Neuronal stem cell (in vitro differentiated cells): ENCODE measurements around the gene APOLD1.
"Not testable (repeated sequence)": the region's sequence is repeated elsewhere in the genome, so short reads cannot be mapped to it uniquely, and the experiment has no call there.

ENCODE experiments used
- DNase-seq: peaks from one replicate; pipeline ENCODE4 v3.0.0-alpha.2; 2013; ENCODE audit warnings: low spot score
- H2AFZ ChIP-seq: one replicate; pipeline ENCODE4 v1.6.1; 2013; ENCODE audit warnings: mild to moderate bottlenecking, low read length, inconsistent platforms
- H2AK5ac ChIP-seq: 2 replicates; pipeline ENCODE4 v1.6.1; 2013; ENCODE audit warnings: low read depth, mild to moderate bottlenecking, inconsistent platforms, low read length, moderate library complexity, mixed read lengths
- H2BK120ac ChIP-seq: 2 replicates; pipeline ENCODE4 v1.6.1; 2013; ENCODE audit warnings: low read depth, mild to moderate bottlenecking, inconsistent platforms, low read length, moderate library complexity, mixed read lengths
- H2BK12ac ChIP-seq: one replicate; pipeline ENCODE4 v1.6.1; 2013; ENCODE audit warnings: low read length, inconsistent platforms
- H2BK15ac ChIP-seq: 2 replicates; pipeline ENCODE4 v1.6.1; 2013; ENCODE audit warnings: mild to moderate bottlenecking, low read length, inconsistent platforms, mixed read lengths
- H2BK5ac ChIP-seq: one replicate; pipeline ENCODE4 v1.6.1; 2013; ENCODE audit warnings: inconsistent platforms, mild to moderate bottlenecking, low read length, moderate library complexity
- H3K14ac ChIP-seq: one replicate; pipeline ENCODE4 v1.6.1; 2013; ENCODE audit warnings: low read length, inconsistent platforms
- H3K18ac ChIP-seq: 2 replicates; pipeline ENCODE4 v1.6.1; 2013; ENCODE audit warnings: low read length, inconsistent platforms
- H3K23ac ChIP-seq: 2 replicates; pipeline ENCODE4 v1.6.1; 2013; ENCODE audit warnings: low read depth, mild to moderate bottlenecking, mixed read lengths, low read length, inconsistent platforms; ENCODE audit not compliant: poor library complexity
- H3K27ac ChIP-seq: replicated peaks from 3 replicates; pipeline ENCODE4 v1.5.1; 2013; ENCODE audit warnings: low read length, inconsistent platforms
- H3K27me3 ChIP-seq, 3 experiments: 2 replicates each; pipeline ENCODE4 v1.6.1; 2013; ENCODE audit warnings: low read length in 3 of 3, mild to moderate bottlenecking in 2 of 3, inconsistent platforms in 1 of 3, low read depth in 1 of 3, mixed read lengths in 1 of 3, moderate library complexity in 1 of 3; ENCODE audit not compliant: control insufficient read depth in 3 of 3, insufficient read depth in 3 of 3
- H3K36me3 ChIP-seq, 2 donors: replicated peaks in 1 of 2; 2 replicates each; pipeline ENCODE4 v1.6.1; 2013; ENCODE audit warnings: low read length in 2 of 2; ENCODE audit not compliant: control insufficient read depth in 2 of 2, insufficient read depth in 2 of 2
- H3K4ac ChIP-seq: 2 replicates; pipeline ENCODE4 v1.6.1; 2013; ENCODE audit warnings: inconsistent platforms, mild to moderate bottlenecking, low read length, moderate library complexity
- H3K4me1 ChIP-seq, 2 donors: 1 replicate in 1 of 2; 2 replicates in 1 of 2; pipeline ENCODE4 v1.6.1; 2013; ENCODE audit warnings: low read length in 2 of 2, low read depth in 1 of 2; ENCODE audit not compliant: control insufficient read depth in 2 of 2, insufficient read depth in 1 of 2
- H3K4me2 ChIP-seq: one replicate; pipeline ENCODE4 v1.6.1; 2013; ENCODE audit warnings: mild to moderate bottlenecking, low read length, inconsistent platforms; ENCODE audit not compliant: insufficient read depth, poor library complexity, severe bottlenecking
- H3K4me3 ChIP-seq, 2 donors: 2 replicates each; pipeline ENCODE4 v1.5.1; 2013; ENCODE audit warnings: low read length in 2 of 2, mild to moderate bottlenecking in 2 of 2, inconsistent platforms in 1 of 2, moderate library complexity in 1 of 2
- H3K79me1 ChIP-seq: one replicate; pipeline ENCODE4 v1.6.1; 2013; ENCODE audit warnings: low read depth, mild to moderate bottlenecking, inconsistent platforms, low read length, moderate library complexity
- H3K9ac ChIP-seq: one replicate; pipeline ENCODE4 v1.6.1; 2013; ENCODE audit warnings: mild to moderate bottlenecking, low read depth, low read length, inconsistent platforms; ENCODE audit not compliant: poor library complexity
- H3K9me3 ChIP-seq, 2 donors: replicated peaks in 1 of 2; 2 replicates each; pipeline versions ENCODE3 to v1.6.1; 2013; ENCODE audit warnings: low read length in 2 of 2, mild to moderate bottlenecking in 2 of 2, inconsistent platforms in 1 of 2, low read depth in 1 of 2, mixed read lengths in 1 of 2, moderate library complexity in 1 of 2; ENCODE audit not compliant: control insufficient read depth in 2 of 2, insufficient read depth in 1 of 2
- H4K8ac ChIP-seq: one replicate; pipeline ENCODE4 v1.6.1; 2013; ENCODE audit warnings: low read depth, mild to moderate bottlenecking, inconsistent platforms, low read length, moderate library complexity
- H4K91ac ChIP-seq: one replicate; pipeline ENCODE4 v1.6.1; 2013; ENCODE audit warnings: low read length, low read depth, mild to moderate bottlenecking, inconsistent platforms; ENCODE audit not compliant: poor library complexity
- WGBS, 2 donors: extraction: QIAGEN DNeasy Blood & Tissue Kit; methylation state at CpG; one replicate each; pipeline ENCODE4 v1.1.7; 2013; ENCODE audit warnings: missing lambda C conversion rate in 2 of 2, mixed read lengths in 1 of 2; ENCODE audit not compliant: insufficient read length in 2 of 2, insufficient replicate concordance in 1 of 2; ENCODE audit errors: extremely low coverage in 2 of 2; 5-methylcytosine and 5-hydroxymethylcytosine counted together

Gene APOLD1

DNA sequence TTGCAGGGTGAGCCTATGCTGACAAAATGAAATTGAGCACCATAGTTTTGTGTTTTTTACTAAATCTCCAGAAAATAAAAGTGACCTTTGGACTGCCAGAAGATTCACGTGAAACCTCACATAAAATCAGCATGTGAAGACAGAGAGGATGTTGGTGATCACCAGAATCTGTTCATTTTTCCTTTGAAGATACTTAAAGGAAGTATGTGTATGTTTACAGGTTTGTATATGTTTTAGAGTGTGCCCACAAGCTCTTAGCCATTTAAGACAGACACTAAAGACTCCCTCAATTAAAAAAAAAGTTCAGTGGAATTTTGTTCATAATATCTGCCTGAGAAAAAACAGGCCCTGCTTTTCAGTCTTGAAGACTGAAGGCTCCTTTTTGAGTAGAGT, 53.5 kb downstream of the APOLD1 start:
- Histone ChIP-seq H4K8ac (no peak overlapping the region), H2BK120ac (no peak overlapping the region), H2BK15ac (no peak overlapping the region), H3K27ac (no peak overlapping the region), H3K79me1 (no peaks in the 10 kb centered on the region), H4K91ac (no peak overlapping the region), H3K9ac (no peak overlapping the region), H3K4me1 (peaks cover 0 to 5% of the 10 kb centered on the region in 2 donors), H3K4ac (no peak overlapping the region), H2BK5ac (no peak overlapping the region), H3K23ac (no peak overlapping the region), H3K4me3 (no peak overlapping the region), H3K14ac (no peak overlapping the region), H3K18ac (no peak overlapping the region), H3K36me3 (peaks cover 3 to 26% of the 10 kb centered on the region in 2 donors), H2AK5ac (no peak overlapping the region), H3K4me2 (no peak overlapping the region), H3K9me3 (no peaks in the 10 kb centered on the region), H2BK12ac (no peak overlapping the region), H3K27me3 (no peaks in the 10 kb centered on the region), H2AFZ (no peak overlapping the region)
- no peak for DNase-seq
- WGBS, 2 donors = no CpG with 5 or more reads among the region's 1 CpG

- H4K91ac ChIP-seq, H3K4me3 ChIP-seq, H3K9ac ChIP-seq, H3K23ac ChIP-seq, H3K18ac ChIP-seq, H3K4ac ChIP-seq, H2BK12ac ChIP-seq, H3K27me3 ChIP-seq, H3K27ac ChIP-seq, H3K14ac ChIP-seq, H2BK15ac ChIP-seq, H3K4me2 ChIP-seq, H2BK5ac ChIP-seq, H3K9me3 ChIP-seq, H4K8ac ChIP-seq, H2BK120ac ChIP-seq, H2AK5ac ChIP-seq, H3K79me1 ChIP-seq, H3K4me1 ChIP-seq, H2AFZ ChIP-seq, DNase-seq: not testable (repeated sequence)
- H3K36me3 ChIP-seq = peaks cover 3 to 24% of the 10 kb centered on the region in 2 donors
- WGBS, 2 donors = no CpG with 5 or more reads among the region's 10 CpGs
These were observed 54.0 kb downstream of the APOLD1 start for GRCh38 chr12:12839439-12839838.

DNA sequence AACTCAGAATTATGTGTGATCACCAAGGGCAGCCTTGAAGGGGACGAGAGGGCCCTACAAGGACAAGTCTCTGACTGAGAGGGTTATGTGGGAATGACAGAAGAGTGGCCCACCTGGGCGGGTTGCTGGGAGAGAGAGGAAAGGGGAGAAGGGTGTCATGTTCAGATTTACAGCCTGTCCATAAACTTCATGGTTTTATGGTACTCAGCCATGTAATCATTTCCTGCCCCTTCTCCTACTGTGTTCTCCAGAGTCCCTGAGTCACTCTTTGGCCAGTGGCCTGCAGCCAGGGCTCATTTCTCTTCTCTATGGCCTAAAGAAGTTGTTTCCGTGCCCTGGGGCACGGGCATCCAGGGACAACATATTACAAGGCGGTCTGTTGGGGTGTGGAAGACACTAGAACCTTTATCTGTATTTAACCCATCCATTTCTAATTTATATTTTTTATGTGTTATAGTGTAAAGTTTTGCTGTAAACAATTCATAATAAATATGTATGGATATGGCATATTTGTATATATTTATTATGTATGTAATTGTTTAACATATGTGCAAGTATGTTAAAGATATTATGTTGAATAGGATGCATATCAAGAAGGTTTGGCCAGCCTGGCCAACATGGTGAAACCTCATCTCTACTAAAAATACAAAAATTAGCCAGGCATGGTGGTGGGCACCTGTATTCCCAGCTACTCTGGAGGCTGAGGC, 54.6 kb downstream of the APOLD1 start:
- H2BK15ac ChIP-seq = no peak overlapping the region
- no peak overlapping the region for H2BK120ac ChIP-seq
- no peak overlapping the region for H2BK5ac ChIP-seq
- H3K79me1 ChIP-seq = no peaks in the 10 kb centered on the region
- H3K18ac ChIP-seq = no peak overlapping the region
- no peak overlapping the region for H3K4me2 ChIP-seq
- H3K14ac ChIP-seq = no peak overlapping the region
- no peak overlapping the region for H2BK12ac ChIP-seq
- no peak overlapping the region for H2AK5ac ChIP-seq
- H3K36me3 ChIP-seq = peaks cover 3 to 19% of the 10 kb centered on the region in 2 donors
- H4K8ac ChIP-seq = no peak overlapping the region
- no peak overlapping the region for H4K91ac ChIP-seq
- WGBS, 2 donors = no CpG with 5 or more reads among the region's 5 CpGs
- H3K4ac ChIP-seq = no peak overlapping the region
- H3K27ac ChIP-seq = no peak overlapping the region
- no peaks in the 10 kb centered on the region for H3K9me3 ChIP-seq
- DNase-seq = no peak
- peaks cover 0 to 5% of the 10 kb centered on the region in 2 donors for H3K4me1 ChIP-seq
- no peak overlapping the region for H3K9ac ChIP-seq
- H3K4me3 ChIP-seq = no peak overlapping the region
- no peaks in the 10 kb centered on the region for H3K27me3 ChIP-seq
- H2AFZ ChIP-seq = no peak overlapping the region
- H3K23ac ChIP-seq = no peak overlapping the region

- Histone ChIP-seq H3K27me3 (no peaks in the 10 kb centered on the region), H3K9ac (no peak overlapping the region), H4K8ac (no peak overlapping the region), H3K27ac (no peak overlapping the region), H2BK5ac (no peak overlapping the region), H2BK120ac (no peak overlapping the region), H3K9me3 (no peaks in the 10 kb centered on the region), H3K4me2 (no peak overlapping the region), H3K18ac (no peak overlapping the region), H2BK12ac (no peak overlapping the region), H3K23ac (no peak overlapping the region), H2AFZ (no peak overlapping the region), H2BK15ac (no peak overlapping the region), H3K4me3 (no peak overlapping the region), H3K4me1 (peaks cover 0 to 5% of the 10 kb centered on the region in 2 donors), H3K79me1 (no peaks in the 10 kb centered on the region), H3K4ac (no peak overlapping the region), H3K14ac (no peak overlapping the region), H4K91ac (no peak overlapping the region), H3K36me3 (peaks cover 2 to 13% of the 10 kb centered on the region in 2 donors), H2AK5ac (no peak overlapping the region)
- WGBS, 2 donors = no CpG with 5 or more reads among the region's 5 CpGs
- DNase-seq = no peak
These were observed 55.1 kb downstream of the APOLD1 start for GRCh38 chr12:12840580-12840899.
